HepG2 (cell line): ENCODE measurements around the gene NCKIPSD. TPM values are rescaled to one million over a fixed set of nuclear protein-coding genes. Genes with fewer than 3 reads are reported as not detected.

Source experiments
- REL ChIP-seq: sonication (generic); formaldehyde crosslinking; conservative IDR thresholded peaks from 2 replicates; pipeline ENCODE4 v1.8.0; 2022; ENCODE audit warnings: mild to moderate bottlenecking, missing genetic modification reagents, moderate library complexity
- RORA ChIP-seq: sonication (generic); formaldehyde crosslinking; IDR thresholded peaks from 2 replicates; pipeline ENCODE4 v1.5.0; 2020; ENCODE audit warnings: mild to moderate bottlenecking, missing genetic modification reagents, moderate library complexity
- STAG1 ChIP-seq: sonication (generic); formaldehyde crosslinking; IDR thresholded peaks from 2 replicates; pipeline ENCODE4 v1.4.0; 2020; ENCODE audit warnings: missing genetic modification reagents
- ZMYM4 ChIP-seq: sonication (generic); formaldehyde crosslinking; IDR thresholded peaks from 2 replicates; pipeline ENCODE4 v1.8.1; 2023; ENCODE audit warnings: mild to moderate bottlenecking, missing genetic modification reagents
- ZNF562 ChIP-seq: sonication (generic); formaldehyde crosslinking; IDR thresholded peaks from 2 replicates; pipeline ENCODE4 v1.8.0; 2022; ENCODE audit warnings: missing genetic modification reagents, borderline replicate concordance
- ZNF619 ChIP-seq: sonication (generic); formaldehyde crosslinking; IDR thresholded peaks from 2 replicates; pipeline ENCODE4 v1.4.0; 2020; ENCODE audit warnings: mild to moderate bottlenecking, missing genetic modification reagents
- ZNF777 ChIP-seq: sonication (generic); formaldehyde crosslinking; IDR thresholded peaks from 2 replicates; pipeline ENCODE4 v1.4.0; 2020; ENCODE audit warnings: missing genetic modification reagents
- ZNF782 ChIP-seq: sonication (generic); formaldehyde crosslinking; IDR thresholded peaks from 2 replicates; pipeline ENCODE4 v1.4.0; 2020; ENCODE audit warnings: missing genetic modification reagents, mild to moderate bottlenecking, borderline replicate concordance
- polyA plus RNA-seq, 8 experiments: library from polyadenylated mRNA; depleted of rRNA in 3 of 8; stranded (reverse) in 7 of 8; unstranded in 1 of 8; fragments of >200 nt; fragmentation: Illumina TruSeq in 4 of 8; extraction: Trizol in 4 of 8; gene quantifications; 2 replicates each; pipeline versions ENCODE4 v1.2.1 to v1.2.3, GENCODE V29; 2011 to 2016; ENCODE audit warnings: low read depth in 4 of 8, missing spikeins in 1 of 8, mixed read lengths in 1 of 8; ENCODE audit not compliant: insufficient read depth in 1 of 8
- total RNA-seq, 5 experiments: library from RNA; depleted of rRNA; stranded (reverse); fragments of >200 nt; fragmentation: Illumina TruSeq; extraction: Trizol; gene quantifications; 2 replicates each; pipeline ENCODE4 v1.2.3, GENCODE V29; 2016; ENCODE audit warnings: low read depth in 1 of 5
- TF ChIP-seq, protein P1 (sequence below): sonication (generic); formaldehyde crosslinking; IDR thresholded peaks from 2 replicates; pipeline ENCODE4 v1.4.0; 2020; ENCODE audit warnings: missing genetic modification reagents
- TF ChIP-seq, protein P2 (sequence below): sonication (generic); formaldehyde crosslinking; IDR thresholded peaks from 2 replicates; pipeline ENCODE4 v1.4.0; 2020; ENCODE audit warnings: missing genetic modification reagents, mild to moderate bottlenecking, borderline replicate concordance
- TF ChIP-seq, protein P3 (sequence below): sonication (generic); formaldehyde crosslinking; IDR thresholded peaks from 2 replicates; pipeline ENCODE4 v1.9.0; 2021; ENCODE audit warnings: missing genetic modification reagents, mild to moderate bottlenecking, borderline replicate concordance
- TF ChIP-seq, protein P4 (sequence below): sonication (generic); formaldehyde crosslinking; IDR thresholded peaks from 2 replicates; pipeline ENCODE4 v1.5.1; 2020; ENCODE audit warnings: missing genetic modification reagents, mild to moderate bottlenecking, borderline replicate concordance
- TF ChIP-seq, protein P5 (sequence below): sonication (generic); formaldehyde crosslinking; IDR thresholded peaks from 2 replicates; pipeline ENCODE4 v1.5.1; 2020; ENCODE audit warnings: missing genetic modification reagents, mild to moderate bottlenecking, borderline replicate concordance
- TF ChIP-seq, protein P6 (sequence below): IDR thresholded peaks from 2 replicates; pipeline ENCODE4 v1.6.1; 2016; ENCODE audit warnings: control low read depth

Gene NCKIPSD
- total and polyA plus RNA-seq, 2 of the 13 experiments (the other 11 are each of a cell fraction or from before 2014, with no cell fraction given) = 13.5 to 35.2 TPM

DNA sequence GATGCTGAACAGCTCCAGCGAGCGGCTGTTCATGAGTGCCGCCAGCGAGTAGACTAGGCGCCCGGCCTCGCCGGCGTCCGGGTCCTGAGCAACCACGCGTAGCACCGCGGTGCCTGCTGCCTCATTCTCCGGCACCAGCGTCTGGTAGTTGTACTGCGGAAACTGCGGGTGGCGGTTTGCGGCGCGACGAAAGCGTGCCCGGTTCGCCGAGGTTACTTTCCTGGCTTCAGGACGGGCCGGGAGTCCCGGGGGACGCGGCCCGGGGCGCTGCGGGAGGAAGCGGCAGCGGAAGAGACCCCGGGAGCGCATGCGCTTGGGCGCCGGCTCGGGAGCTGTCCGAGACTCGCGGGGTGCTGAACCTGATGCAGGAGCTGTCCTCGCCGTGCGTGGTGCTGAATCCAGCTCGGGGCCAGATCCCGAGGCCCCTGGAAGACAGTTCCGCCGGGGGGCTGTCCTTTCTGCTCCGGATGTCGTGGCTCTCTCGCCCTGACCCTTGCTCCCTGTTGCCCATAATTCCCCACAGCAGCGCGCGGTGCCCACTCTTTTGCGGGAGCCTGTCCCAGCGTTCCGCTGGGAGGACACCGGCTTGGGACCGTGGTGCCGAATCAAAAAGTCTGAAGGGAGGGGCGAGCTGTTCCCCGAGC is 24.1 kb downstream of the NCKIPSD start (continued):
- TF ChIP-seq, protein P1, sequence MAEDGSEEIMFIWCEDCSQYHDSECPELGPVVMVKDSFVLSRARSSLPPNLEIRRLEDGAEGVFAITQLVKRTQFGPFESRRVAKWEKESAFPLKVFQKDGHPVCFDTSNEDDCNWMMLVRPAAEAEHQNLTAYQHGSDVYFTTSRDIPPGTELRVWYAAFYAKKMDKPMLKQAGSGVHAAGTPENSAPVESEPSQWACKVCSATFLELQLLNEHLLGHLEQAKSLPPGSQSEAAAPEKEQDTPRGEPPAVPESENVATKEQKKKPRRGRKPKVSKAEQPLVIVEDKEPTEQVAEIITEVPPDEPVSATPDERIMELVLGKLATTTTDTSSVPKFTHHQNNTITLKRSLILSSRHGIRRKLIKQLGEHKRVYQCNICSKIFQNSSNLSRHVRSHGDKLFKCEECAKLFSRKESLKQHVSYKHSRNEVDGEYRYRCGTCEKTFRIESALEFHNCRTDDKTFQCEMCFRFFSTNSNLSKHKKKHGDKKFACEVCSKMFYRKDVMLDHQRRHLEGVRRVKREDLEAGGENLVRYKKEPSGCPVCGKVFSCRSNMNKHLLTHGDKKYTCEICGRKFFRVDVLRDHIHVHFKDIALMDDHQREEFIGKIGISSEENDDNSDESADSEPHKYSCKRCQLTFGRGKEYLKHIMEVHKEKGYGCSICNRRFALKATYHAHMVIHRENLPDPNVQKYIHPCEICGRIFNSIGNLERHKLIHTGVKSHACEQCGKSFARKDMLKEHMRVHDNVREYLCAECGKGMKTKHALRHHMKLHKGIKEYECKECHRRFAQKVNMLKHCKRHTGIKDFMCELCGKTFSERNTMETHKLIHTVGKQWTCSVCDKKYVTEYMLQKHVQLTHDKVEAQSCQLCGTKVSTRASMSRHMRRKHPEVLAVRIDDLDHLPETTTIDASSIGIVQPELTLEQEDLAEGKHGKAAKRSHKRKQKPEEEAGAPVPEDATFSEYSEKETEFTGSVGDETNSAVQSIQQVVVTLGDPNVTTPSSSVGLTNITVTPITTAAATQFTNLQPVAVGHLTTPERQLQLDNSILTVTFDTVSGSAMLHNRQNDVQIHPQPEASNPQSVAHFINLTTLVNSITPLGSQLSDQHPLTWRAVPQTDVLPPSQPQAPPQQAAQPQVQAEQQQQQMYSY (CRISPR knock-in tag) = peak; percentile 95
- TF ChIP-seq ZNF777 (CRISPR knock-in tag) (peak; percentile 97), ZNF619 (CRISPR knock-in tag) (peak; percentile 93; the same call in 1 of the 2 replicates), ZNF562 (peak; percentile 97), REL (peak; percentile 100), STAG1 (CRISPR knock-in tag) (peak; percentile 64), ZNF782 (CRISPR knock-in tag) (peak; percentile 100), RORA (peak; percentile 98; the same call in 1 of the 2 replicates), ZMYM4 (CRISPR knock-in tag) (peak; percentile 99)
- TF ChIP-seq, protein P2, sequence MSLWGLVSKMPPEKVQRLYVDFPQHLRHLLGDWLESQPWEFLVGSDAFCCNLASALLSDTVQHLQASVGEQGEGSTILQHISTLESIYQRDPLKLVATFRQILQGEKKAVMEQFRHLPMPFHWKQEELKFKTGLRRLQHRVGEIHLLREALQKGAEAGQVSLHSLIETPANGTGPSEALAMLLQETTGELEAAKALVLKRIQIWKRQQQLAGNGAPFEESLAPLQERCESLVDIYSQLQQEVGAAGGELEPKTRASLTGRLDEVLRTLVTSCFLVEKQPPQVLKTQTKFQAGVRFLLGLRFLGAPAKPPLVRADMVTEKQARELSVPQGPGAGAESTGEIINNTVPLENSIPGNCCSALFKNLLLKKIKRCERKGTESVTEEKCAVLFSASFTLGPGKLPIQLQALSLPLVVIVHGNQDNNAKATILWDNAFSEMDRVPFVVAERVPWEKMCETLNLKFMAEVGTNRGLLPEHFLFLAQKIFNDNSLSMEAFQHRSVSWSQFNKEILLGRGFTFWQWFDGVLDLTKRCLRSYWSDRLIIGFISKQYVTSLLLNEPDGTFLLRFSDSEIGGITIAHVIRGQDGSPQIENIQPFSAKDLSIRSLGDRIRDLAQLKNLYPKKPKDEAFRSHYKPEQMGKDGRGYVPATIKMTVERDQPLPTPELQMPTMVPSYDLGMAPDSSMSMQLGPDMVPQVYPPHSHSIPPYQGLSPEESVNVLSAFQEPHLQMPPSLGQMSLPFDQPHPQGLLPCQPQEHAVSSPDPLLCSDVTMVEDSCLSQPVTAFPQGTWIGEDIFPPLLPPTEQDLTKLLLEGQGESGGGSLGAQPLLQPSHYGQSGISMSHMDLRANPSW (CRISPR knock-in tag) = peak; percentile 98
- TF ChIP-seq, protein P3, sequence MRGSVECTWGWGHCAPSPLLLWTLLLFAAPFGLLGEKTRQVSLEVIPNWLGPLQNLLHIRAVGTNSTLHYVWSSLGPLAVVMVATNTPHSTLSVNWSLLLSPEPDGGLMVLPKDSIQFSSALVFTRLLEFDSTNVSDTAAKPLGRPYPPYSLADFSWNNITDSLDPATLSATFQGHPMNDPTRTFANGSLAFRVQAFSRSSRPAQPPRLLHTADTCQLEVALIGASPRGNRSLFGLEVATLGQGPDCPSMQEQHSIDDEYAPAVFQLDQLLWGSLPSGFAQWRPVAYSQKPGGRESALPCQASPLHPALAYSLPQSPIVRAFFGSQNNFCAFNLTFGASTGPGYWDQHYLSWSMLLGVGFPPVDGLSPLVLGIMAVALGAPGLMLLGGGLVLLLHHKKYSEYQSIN (CRISPR knock-in tag) = peak; percentile 100
- TF ChIP-seq, protein P4, sequence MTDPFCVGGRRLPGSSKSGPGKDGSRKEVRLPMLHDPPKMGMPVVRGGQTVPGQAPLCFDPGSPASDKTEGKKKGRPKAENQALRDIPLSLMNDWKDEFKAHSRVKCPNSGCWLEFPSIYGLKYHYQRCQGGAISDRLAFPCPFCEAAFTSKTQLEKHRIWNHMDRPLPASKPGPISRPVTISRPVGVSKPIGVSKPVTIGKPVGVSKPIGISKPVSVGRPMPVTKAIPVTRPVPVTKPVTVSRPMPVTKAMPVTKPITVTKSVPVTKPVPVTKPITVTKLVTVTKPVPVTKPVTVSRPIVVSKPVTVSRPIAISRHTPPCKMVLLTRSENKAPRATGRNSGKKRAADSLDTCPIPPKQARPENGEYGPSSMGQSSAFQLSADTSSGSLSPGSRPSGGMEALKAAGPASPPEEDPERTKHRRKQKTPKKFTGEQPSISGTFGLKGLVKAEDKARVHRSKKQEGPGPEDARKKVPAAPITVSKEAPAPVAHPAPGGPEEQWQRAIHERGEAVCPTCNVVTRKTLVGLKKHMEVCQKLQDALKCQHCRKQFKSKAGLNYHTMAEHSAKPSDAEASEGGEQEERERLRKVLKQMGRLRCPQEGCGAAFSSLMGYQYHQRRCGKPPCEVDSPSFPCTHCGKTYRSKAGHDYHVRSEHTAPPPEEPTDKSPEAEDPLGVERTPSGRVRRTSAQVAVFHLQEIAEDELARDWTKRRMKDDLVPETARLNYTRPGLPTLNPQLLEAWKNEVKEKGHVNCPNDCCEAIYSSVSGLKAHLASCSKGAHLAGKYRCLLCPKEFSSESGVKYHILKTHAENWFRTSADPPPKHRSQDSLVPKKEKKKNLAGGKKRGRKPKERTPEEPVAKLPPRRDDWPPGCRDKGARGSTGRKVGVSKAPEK (CRISPR knock-in tag) = peak; percentile 71; the same call in 1 of the 2 replicates
- TF ChIP-seq, protein P5, sequence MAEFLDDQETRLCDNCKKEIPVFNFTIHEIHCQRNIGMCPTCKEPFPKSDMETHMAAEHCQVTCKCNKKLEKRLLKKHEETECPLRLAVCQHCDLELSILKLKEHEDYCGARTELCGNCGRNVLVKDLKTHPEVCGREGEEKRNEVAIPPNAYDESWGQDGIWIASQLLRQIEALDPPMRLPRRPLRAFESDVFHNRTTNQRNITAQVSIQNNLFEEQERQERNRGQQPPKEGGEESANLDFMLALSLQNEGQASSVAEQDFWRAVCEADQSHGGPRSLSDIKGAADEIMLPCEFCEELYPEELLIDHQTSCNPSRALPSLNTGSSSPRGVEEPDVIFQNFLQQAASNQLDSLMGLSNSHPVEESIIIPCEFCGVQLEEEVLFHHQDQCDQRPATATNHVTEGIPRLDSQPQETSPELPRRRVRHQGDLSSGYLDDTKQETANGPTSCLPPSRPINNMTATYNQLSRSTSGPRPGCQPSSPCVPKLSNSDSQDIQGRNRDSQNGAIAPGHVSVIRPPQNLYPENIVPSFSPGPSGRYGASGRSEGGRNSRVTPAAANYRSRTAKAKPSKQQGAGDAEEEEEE = peak; percentile 100
- TF ChIP-seq, protein P6, sequence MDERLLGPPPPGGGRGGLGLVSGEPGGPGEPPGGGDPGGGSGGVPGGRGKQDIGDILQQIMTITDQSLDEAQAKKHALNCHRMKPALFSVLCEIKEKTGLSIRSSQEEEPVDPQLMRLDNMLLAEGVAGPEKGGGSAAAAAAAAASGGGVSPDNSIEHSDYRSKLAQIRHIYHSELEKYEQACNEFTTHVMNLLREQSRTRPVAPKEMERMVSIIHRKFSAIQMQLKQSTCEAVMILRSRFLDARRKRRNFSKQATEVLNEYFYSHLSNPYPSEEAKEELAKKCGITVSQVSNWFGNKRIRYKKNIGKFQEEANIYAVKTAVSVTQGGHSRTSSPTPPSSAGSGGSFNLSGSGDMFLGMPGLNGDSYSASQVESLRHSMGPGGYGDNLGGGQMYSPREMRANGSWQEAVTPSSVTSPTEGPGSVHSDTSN (CRISPR knock-in tag) = peak; percentile 52; the same call in 1 of the 2 replicates
